Measurements from ENCODE around the gene SLC30A2. TPM values are rescaled to one million over a fixed set of nuclear protein-coding genes. Genes with fewer than 3 reads are reported as not detected.

SLC30A2 gene
- total RNA-seq, 1 experiment from 2014 or later: 0.51 TPM

- DNase-seq (ENCODE audit: low spot score): no peak
Measured at GRCh38 chr1:26070296-26070962, 24.5 kb upstream of the SLC30A2 start.

- DNase-seq (ENCODE audit: low spot score): no peak
Measured at GRCh38 chr1:26069941-26070295, 24.0 kb upstream of the SLC30A2 start.

- no peak for DNase-seq (ENCODE audit: low spot score)
Measured at GRCh38 chr1:26067432-26067911, 21.6 kb upstream of the SLC30A2 start, which contains the start of gene TRIM63. TRIM63 (minus strand) TSS chr1:26067630; CDS start chr1:26067494, 136 bp downstream.

GRCh38 chr1:26066857-26067256 is 20.9 kb upstream of the SLC30A2 start:
- no peak for DNase-seq (ENCODE audit: low spot score)

GRCh38 chr1:26066160-26066559 is 20.2 kb upstream of the SLC30A2 start:
- DNase-seq (ENCODE audit: low spot score): no peak

- DNase-seq (ENCODE audit: low spot score): no peak
Measured at GRCh38 chr1:26064553-26064952, 18.6 kb upstream of the SLC30A2 start.

GRCh38 chr1:26060832-26061574 is 15.1 kb upstream of the SLC30A2 start:
- no peak for DNase-seq (ENCODE audit: low spot score)

GRCh38 chr1:26059906-26060305 is 14.0 kb upstream of the SLC30A2 start:
- no peak for DNase-seq (ENCODE audit: low spot score)

- DNase-seq (ENCODE audit: low spot score): no peak
Measured at GRCh38 chr1:26058052-26058595, 12.2 kb upstream of the SLC30A2 start.

- DNase-seq (ENCODE audit: low spot score): no peak
Measured at GRCh38 chr1:26057189-26057588, 11.3 kb upstream of the SLC30A2 start.

GRCh38 chr1:26055041-26055440 is 9.1 kb upstream of the SLC30A2 start:
- no peak for DNase-seq (ENCODE audit: low spot score)

- DNase-seq (ENCODE audit: low spot score): no peak
Measured at GRCh38 chr1:26053718-26054560, 8.0 kb upstream of the SLC30A2 start.

GRCh38 chr1:26050248-26050640 is 4.3 kb upstream of the SLC30A2 start:
- DNase-seq (ENCODE audit: low spot score): no peak

GRCh38 chr1:26049531-26050247 is 3.8 kb upstream of the SLC30A2 start:
- peak; percentile 13 for DNase-seq (ENCODE audit: low spot score)

- no peak for DNase-seq (ENCODE audit: low spot score)
Measured at GRCh38 chr1:26047278-26047874, 1.5 kb upstream of the SLC30A2 start.

GRCh38 chr1:26046246-26047095 is 553 bp upstream of the SLC30A2 start:
- DNase-seq (ENCODE audit: low spot score): no peak

- DNase-seq (ENCODE audit: low spot score): no peak
Measured at GRCh38 chr1:26044971-26045721, 772 bp downstream of the SLC30A2 start.

GRCh38 chr1:26044414-26044813 is 1.5 kb downstream of the SLC30A2 start:
- no peak for DNase-seq (ENCODE audit: low spot score)

GRCh38 chr1:26043765-26044164 is 2.2 kb downstream of the SLC30A2 start:
- DNase-seq (ENCODE audit: low spot score): no peak

Data from HT-29 (cell line).